ENCODE measurements around the gene JAK2.
"Not testable (repeated sequence)": the region's sequence is repeated elsewhere in the genome, so short reads cannot be mapped to it uniquely, and the experiment has no call there.

The JAK2 gene

DNA sequence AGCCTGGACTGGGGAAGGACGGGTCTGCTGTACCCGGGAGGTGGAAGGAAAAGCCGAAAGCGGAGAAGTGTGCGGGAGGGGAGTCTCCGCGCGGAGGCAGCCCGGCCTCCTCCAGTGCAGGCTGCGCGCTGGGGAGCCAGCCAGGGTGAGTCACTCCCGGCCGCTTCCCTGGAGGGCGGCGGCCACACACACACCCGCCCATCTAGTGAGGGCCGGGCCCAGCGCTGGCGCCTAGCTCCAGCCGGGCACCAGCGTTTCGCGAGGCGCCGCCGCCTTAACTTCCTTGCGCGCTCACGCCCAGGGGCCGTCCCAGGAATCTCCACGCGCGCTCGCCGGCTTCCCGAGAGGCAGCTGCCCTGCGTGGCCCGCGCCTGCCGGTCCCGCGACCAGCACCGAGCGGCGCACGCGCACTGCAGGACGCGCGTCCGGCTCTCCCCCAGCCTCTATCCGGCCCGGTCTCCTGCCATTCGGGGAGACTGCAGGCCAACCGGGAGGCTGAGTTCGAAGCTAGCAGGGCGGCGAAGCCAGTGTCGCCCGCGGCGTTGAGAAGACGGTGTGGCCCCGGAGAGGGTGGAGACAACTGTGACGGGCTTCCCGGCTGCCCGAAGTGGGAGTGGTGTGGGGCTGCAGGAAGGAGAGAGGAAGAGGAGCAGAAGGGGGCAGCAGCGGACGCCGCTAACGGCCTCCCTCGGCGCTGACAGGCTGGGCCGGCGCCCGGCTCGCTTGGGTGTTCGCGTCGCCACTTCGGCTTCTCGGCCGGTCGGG is at the start of gene JAK2:
Gene JAK2, plus strand, starts transcription at position 652 of the 765 bp plus-strand sequence. CDS start 36,716 bp downstream, outside the sequence.
- DNase-seq = peak; percentile 80

DNA sequence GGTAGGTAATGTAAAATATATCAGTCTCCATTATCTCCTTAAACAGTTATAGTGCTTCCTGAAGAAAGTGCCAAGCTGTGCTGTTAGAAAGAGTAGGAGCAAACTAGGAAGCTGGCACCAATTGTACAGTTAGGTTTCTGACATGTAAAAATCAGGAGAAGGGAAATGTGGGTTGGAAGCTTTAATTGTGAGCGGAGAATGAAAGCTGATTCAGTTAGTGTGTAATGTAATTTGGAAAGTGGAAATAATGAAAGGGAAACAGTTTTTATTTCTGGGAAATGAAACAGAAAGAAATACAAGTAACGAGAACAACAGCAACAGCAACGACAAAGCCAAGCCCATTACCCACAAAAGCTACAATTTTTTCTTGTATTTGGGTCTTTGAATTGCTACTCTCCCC is 48.8 kb upstream of the JAK2 start:
- DNase-seq = no peak

DNA sequence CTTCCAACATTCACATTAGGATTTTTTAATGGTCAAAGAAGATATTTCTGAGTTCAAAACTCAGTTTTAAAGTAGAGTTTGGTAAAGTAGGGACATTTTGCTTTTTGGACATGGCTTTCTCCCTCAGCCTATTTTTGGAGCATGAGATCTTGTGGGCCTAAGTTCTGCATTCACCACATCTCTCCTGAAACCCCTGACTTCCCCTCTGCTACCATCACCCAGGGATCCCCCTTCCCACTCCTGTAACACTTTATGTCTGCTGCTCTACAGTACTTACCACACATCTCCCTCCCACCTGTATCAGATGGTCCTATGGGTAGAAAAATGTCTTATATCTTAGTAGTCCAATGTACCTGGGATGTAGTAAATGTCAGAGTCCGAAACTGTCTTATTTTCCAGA is 48.2 kb upstream of the JAK2 start:
- DNase-seq = no peak

DNA sequence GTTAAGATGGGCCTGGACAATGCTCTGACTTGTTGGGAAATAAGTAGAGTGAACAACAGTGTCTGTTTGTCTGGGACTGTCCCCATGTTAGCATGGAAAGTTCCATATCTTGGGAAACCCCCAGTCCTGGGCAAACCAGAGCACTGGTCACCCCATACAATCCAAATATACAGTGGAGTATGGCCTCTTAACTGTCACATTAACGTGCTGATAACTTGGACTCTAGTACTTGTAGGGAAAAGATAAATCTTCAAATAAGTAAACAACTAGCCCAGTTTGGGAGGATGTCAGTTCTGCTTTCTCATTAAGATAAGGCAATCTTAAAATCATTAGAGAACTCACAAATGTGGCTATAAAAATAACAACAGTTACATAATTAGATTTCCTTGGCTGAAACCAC is 47.6 kb upstream of the JAK2 start:
- no peak for DNase-seq

DNA sequence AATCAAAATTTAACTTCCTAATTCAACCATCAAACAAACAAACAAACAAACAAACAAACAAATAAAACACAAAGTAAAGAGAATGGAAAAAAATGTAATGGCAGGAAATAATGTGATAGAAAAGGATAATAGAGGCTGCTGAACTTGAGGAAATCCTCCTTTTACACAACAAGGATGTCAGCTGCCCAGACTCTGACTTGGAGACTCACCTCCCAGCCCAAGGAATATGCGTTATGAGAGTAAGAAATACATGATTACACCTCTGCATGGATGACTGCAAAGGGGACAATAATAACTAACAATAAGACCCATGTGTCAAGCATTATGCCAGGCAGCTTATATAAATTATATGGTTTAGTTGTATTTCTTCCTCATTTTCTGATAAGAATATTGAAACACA is 46.6 kb upstream of the JAK2 start:
- no peak for DNase-seq

DNA sequence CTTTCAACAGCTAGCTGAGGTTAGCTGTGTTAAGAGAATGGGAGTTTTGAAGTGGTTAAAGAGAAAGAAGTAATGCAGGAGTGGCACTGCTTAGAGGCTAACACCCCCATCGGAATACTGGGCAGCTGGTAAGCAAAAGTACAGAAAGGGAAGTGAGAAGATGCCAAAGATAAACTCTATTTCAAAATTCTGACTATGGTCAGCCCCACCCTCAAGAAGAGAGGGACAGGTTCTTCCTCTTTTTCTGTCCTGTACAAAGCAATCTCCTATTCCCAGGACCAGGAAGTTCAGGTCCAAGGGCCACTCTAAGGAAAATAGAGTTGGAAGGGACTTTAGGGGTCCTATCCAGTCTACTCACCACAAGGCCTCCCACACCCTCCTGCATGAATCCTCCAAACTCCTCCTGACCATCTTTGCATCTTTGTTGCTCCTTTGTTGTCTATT is 45.9 kb upstream of the JAK2 start:
- no peak for DNase-seq

DNA sequence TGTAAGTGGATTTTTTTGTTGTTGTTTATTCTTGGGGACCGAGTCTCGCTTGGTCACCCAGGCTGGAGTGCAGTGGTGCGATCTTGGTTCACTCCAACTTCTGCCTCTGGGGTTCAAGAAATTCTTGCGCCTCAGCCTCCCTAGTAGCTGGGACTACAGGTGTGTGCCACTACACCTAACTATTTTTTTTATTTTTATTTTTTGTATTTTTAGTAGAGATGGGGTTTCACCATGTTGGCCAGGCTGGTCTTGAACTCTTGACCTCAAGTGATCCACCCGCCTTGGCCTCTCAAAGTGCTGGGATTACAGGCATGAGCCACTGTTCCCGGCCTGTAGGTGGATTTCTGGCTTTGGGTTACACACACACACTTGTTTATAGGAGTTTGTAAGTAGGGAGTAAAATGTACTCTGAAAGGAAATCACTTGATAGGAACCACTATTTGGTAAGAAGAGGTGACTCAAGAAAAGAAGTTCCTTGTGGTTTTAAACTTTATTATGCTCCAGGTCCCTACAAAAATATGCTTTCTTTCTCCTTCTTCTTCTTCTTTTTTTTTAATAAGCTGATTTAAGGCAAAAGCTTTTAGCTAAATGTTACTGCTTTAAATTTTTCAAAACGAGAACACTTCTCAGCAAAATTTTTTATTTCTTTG is 42.9 kb upstream of the JAK2 start:
- not testable (repeated sequence) for DNase-seq

DNA sequence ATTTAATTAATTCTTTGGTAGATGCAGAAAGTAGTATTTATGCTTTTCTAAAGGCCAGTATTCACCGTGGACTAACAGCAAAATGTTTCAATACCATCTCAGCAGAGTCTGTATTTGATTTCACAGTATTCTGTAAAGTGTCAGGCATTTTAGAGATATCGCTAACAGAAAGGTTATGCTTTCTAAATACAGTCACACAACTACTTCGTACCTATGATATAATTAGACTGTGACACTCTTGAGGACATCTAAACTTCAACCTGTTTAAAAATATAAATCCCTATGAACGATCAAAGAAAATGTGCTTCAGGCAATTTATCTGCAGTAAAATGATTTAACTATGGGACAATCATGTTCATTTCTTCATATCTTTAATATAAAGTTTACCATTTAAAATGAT is 41.7 kb upstream of the JAK2 start:
- no peak for DNase-seq

DNA sequence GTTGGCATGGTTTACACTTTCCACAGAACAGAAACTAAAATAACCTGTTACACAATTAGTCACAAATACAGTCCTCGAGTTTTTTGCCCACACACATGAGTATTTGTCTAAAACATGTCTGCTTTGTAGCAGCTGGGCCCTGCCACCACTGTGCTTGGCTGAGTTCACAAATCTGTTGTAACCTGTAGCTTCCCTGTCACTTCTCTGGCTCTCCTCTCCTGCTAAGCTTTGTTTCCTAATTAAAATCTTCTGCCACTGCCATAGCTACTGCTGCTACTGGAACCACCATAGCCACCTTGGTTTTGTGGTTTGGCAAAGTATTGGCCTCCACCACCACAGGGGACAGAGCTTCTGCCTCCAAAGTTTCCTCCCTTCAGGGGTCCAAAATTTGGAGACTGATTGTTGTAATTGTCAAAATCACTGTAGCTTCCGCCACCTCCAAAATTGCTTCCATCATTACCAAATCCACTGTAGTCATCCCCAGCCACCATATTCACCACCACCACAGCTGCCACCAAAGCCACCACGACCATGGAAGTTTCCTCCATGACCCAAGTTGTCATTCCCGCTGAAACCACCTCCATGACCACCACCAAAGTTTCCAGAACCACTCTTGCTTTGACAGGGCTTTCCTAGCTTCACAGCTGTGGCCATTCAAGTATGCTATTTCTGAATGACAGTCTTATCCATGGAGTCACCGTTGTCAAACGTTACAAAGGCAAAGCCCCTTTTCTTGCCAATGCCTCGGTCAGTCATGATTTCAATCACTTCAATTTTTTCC is 40.5 kb upstream of the JAK2 start:
- DNase-seq = not testable (repeated sequence)

DNA sequence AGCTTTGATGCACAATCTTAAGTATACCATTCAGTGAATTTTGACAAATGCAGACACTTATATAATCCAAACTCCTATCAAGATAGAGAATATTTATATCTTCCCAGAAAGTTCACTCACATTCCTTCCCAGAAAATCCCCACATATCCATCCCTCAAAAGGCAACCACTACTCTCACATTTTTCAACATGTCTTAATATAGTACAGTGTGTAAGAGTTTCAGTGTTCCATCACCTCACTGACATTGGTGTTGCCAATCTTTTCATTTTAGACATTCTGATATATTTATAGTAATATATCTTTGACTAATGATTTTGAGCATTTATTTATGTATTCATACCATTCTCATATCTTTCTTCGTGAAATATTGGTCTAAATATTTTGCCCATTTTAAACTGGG is 38.1 kb upstream of the JAK2 start:
- DNase-seq = no peak

DNA sequence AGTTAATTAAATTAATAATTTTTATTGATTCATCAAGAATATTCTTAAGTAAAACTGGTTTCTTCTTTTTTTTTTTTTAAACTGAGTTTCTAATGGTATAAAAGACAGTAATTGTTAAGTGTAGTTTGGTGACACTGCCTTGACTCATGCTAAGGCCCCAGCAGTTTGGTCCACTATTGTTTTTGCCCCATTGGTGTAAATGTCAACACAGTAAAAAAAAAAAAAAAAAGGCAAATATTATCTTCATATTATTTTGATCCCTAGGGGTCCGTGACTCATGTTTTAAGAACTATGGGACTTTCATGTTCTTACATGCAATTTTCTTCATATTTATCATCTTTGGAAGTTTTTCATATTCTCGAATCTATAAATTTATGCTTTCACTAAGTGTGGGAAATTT is 29.2 kb upstream of the JAK2 start:
- DNase-seq = no peak

DNA sequence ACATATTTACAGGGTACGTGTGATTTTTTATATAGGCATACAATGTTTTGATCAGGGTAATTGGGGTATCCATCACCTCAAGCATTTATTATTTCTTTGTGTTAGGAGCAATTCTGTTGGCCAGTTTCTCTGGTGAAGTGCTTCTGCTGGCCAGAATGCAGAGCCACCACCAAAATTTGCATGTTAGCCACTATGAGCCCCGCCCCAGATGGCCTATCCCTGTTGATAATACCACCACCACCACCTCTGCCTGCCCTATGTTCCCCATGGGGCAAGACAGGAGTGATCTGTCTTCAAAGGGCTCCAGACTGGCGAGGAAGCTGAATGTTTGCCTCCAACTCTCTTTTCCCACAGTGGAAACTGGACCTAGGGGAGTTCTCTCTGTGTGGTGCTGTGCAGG is 26.0 kb upstream of the JAK2 start:
- no peak for DNase-seq

DNA sequence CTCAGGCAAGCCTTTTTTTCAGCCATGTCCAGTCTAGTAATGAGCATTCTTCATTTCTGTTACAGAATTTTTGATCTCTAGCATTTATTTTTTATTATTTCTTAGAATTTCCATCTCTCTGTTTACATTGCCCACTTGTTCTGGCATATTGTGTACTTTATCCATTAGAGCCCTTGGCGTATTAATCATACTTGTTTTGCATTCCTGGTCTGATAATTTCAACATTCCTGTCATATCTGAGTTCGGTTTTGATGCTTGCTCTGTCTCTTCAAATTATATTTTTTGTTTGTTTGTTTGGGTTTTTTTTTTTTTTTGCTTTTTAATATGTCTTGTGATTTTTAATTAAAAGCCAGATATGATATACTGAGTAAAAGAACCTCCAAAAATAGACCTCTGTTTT is 23.0 kb upstream of the JAK2 start:
- no peak for DNase-seq

DNA sequence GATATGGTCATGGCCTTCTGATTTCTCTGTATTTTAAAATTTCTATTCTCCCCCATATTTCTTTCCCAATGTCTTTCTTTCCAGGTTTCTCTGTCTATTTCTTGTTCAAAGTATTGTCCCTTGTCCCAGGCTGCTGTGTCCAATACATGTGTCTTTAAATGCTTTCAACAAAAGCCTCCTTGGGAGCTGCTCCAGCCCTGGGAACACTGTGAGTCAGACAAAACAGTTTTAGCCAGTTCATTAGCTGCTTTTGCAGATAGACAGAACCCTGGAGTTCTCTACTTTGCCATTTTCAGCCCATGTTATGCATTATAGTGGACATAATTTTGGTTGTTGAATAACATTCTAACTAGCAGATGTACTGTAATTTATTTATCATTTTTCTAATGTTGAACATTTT is 20.5 kb upstream of the JAK2 start:
- no peak for DNase-seq

DNA sequence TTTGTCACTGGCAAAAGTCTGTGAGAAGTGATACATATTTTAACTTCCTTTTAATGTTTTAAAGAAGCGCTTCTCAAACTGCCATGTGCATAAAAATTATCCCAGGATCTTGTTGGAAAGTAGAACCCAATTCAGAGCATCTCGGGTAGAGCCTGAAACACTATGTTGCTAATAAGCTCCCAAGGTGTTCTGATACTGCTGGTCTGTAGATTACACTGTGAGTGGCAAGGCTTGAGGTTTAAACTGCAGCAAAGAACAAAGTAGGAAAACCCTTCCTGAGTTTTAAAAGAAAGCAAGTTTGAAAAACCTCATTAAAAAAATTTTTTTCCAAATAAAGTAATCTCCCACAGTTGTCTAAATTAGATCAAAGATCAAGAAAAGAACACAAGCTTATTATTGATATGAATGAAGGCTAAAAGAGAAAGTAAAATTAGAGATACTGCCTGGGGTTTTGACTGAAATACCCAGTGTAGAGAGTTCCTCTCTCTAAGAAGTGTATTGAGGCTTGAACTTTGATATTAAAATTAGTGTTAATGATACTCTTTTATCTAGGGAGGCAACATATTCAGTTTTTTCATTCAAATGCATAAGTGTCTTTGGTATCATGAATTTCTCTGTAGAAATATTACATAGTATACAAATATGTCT is 19.8 kb upstream of the JAK2 start:
- no peak for DNase-seq

DNA sequence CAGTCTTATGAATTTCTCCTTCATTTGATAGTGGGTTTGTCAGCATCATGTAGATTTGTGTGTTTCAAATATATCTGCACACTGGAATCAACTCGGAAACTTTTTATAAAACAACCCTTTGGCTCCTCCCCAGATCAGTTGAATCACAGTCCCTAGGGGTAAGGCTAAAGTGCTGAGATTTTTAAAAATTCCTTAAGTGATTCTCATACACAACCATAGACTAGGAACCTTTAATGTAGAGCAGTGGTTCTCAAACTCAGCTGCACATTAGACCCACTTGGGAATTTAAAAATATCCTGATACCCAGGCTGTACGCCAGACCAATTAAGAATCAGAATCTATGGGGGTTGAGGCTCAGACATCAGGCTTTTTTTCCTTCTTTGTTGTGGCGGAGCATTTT is 17.5 kb upstream of the JAK2 start:
- DNase-seq = no peak

DNA sequence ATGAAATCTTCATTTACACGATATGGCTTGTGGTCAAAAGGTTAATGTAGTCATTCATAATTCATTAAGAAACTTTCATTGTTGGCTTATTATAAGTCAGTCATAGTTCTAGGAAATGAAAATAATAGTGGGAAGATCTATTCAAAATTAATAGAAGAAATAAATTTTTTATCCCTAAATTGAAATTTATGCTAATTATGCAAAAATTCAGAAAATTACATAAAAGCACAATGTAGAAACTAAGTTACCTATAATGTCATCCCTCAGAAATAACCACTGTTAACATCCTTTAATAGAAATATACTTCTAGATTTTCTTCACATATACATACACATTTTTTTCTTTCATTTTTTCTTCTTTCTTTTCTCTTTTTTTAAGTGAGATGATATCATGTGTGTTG is 15.9 kb upstream of the JAK2 start:
- DNase-seq = no peak

DNA sequence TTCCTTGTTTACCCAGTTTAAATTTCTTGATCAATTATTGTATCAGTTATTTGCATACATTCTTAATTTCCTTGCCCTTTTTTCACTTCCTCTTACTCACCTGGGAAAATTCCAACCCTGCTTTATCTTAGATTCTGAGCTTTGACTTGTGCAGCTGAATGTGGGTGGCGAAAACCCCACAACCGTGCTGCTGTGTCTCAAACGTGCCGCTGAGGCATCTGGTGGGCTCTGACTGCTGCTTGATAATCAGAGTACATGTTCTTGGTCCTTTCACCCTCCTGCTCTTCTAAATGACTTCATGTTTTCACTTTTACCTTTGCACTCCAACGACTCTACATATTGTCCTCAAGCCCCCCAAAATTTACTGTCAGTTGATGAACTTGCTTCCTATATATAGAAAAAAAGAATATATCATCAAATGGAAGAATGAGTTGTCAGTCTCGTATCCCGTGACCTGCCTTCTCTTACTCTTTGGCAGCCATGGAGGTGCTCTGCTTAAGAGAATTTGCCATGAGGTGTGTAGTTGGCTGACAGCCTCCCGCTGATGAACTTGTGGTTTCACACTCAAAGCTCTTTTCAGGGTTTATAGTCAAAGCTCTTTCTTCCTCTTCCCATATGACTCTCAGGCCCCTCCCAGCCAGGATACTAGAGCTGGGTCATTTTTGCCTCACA is 14.0 kb upstream of the JAK2 start:
- no peak for DNase-seq

DNA sequence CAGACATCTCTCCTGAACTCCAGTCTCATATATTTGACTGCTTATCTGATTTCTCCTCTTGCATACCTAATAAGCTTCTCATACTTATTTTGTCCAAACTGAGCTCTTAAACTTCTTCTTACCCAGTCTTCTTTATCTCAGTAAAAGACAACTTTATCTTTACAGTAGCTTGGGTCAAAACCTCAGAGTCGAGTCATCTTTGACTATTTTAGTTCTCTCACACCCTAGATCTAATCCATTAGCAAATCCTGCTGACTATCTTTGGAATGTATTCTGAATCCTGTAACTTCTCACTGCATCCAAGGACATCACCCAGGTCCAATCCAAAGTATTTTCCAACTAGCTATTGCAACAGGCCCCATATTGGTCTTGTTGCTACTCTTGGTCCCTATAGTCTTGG is 11.8 kb upstream of the JAK2 start:
- DNase-seq = no peak

DNA sequence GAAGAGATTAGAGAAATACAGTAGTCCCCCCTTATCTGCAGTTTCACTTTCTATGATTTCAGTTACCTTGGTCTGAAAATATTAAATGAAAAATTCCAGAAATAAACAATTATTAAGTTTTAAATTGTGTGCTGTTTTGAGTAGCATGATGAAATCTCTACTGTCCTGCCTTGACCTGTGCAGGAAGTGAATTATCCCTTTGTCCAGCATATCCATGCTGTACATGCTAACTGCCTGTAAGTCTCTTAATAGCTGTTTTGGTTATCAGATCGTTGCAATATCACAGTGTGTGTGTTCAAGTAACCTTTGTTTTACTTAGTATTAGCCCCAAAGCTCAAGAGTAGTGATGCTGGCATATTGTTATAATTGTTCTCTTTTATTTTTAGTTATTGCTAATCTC is 11.2 kb upstream of the JAK2 start:
- no peak for DNase-seq

DNA sequence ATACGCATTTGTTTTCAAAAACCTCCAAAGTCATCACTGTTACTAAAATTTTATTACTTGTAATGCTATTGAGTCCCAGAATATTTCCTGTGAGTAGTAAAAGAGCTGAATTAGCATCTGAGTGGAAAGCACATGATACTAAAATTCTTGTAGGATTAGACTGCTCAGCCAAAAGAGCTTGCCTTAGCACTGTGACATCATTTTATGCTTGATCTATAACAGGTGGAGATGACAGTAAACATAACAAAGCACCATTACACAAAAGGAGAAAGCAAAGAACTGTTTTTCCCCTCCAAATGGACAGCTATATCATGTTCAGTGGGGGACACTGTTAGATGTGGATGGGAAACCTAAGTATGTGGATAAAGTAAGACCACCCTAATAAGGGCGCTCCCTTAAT is 5.8 kb upstream of the JAK2 start:
- no peak for DNase-seq

DNA sequence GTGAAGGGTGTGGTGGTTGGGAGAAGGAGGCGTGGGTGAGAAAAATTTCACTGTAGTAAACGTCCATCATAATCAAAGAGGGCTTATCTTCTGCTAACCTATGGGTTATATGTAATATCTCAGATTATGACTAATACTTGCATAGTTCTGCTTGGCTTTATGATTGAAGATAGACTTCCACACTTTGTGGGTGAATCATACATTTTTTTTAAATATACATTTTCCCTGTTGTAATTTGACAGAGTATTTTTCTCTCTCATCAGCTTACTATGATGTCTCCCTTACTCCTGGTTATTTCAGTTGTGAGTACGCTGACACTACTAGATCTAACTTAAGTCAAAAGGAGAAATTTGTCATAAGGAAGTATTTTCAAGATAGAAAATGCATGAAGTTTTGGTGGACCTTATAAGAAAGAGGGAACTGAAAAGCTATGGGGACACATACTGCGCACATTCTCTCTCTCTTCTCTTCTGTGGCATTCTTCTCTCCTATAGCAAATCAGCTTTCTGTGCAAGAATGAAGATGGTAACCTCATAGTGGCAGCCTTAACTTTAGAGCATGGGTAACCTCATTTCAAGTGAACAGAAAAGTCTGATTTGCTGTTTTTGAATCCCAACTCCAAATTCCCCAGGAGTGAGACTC is 4.9 kb upstream of the JAK2 start:
- DNase-seq = no peak

Measured in activated T-cell treated with anti-CD3 and anti-CD28 coated beads, Interleukin-2, amount 50 U/mL, for 1 hour (primary cell).